ENCODE data around the gene CNPY1. TPM values are rescaled to one million over a fixed set of nuclear protein-coding genes. Genes with fewer than 3 reads are reported as not detected.

CNPY1 gene
- total RNA-seq, 1 experiment from 2014 or later: not detected

GRCh38 chr7:155466142-155466813 lies 80.1 kb downstream of the CNPY1 start:
- Histone ChIP-seq H3K4me3 (ENCODE audit: low read depth in 2 of 2, low read length in 2 of 2) (no peak overlapping the region), H3K27me3 (ENCODE audit: control insufficient read depth, insufficient read depth, low read length) (peaks cover 4% of the 10 kb centered on the region; the same call in 1 of the 2 replicates), H3K27ac (ENCODE audit: low read length) (no peak overlapping the region), H3K36me3 (ENCODE audit: control insufficient read depth, insufficient read depth, low read length) (no peaks in the 10 kb centered on the region), H3K9me3 (ENCODE audit: control insufficient read depth, insufficient read depth, low read depth, low read length) (no peaks in the 10 kb centered on the region), H3K4me1 (ENCODE audit: control insufficient read depth, insufficient read depth, low read length) (no peaks in the 10 kb centered on the region; the same call in 1 of the 2 replicates)
- intact Hi-C loops (cut with micrococcal nuclease; ENCODE audit: unreplicated experiment): no loop called here
- no peak for DNase-seq (ENCODE audit: low read depth, low spot score)
- ChIA-PET POLR2A (no interaction called here), CTCF (no interaction called here)
- in situ Hi-C loops (cut with HindIII; ENCODE audit: low pct_unique_long_range_greater_than_20kb, low sequenced_read_pairs): no loop called here
- TF ChIP-seq REST (IDR thresholded peaks at IDR 0.05; ENCODE audit: insufficient read depth in 1 of 2, low read depth in 2 of 2, low read length in 1 of 2): no peak
- no peak for TF ChIP-seq POLR2AphosphoS5 (IDR thresholded peaks at IDR 0.05; ENCODE audit: low read depth, low read length)
- TF ChIP-seq TCF7L2 (IDR thresholded peaks at IDR 0.05; ENCODE audit: low read depth, low read length): no peak
- no TSS peak for BruUV-seq (replicated peaks)
- no peak for ATAC-seq

- Histone ChIP-seq H3K4me3 (ENCODE audit: low read depth in 2 of 2, low read length in 2 of 2) (no peak overlapping the region), H3K27me3 (ENCODE audit: control insufficient read depth, insufficient read depth, low read length) (peaks cover 4% of the 10 kb centered on the region; the same call in 1 of the 2 replicates), H3K9me3 (ENCODE audit: control insufficient read depth, insufficient read depth, low read depth, low read length) (no peaks in the 10 kb centered on the region), H3K36me3 (ENCODE audit: control insufficient read depth, insufficient read depth, low read length) (no peaks in the 10 kb centered on the region), H3K4me1 (ENCODE audit: control insufficient read depth, insufficient read depth, low read length) (no peaks in the 10 kb centered on the region; the same call in 1 of the 2 replicates), H3K27ac (ENCODE audit: low read length) (no peak overlapping the region)
- TF ChIP-seq SIN3A (IDR thresholded peaks at IDR 0.05; ENCODE audit: borderline replicate concordance, insufficient read depth, low read depth, low read length): no peak
- POLR2A ChIA-PET: no interaction called here
- ATAC-seq: no peak
- DNase-seq (ENCODE audit: low read depth, low spot score): no peak
- in situ Hi-C loops (cut with HindIII; ENCODE audit: low pct_unique_long_range_greater_than_20kb, low sequenced_read_pairs) (no loop called here), intact Hi-C loops (cut with micrococcal nuclease; ENCODE audit: unreplicated experiment) (no loop called here)
- CTCF ChIA-PET: no interaction called here
- no TSS peak for BruUV-seq (replicated peaks)
These were observed 80.6 kb downstream of the CNPY1 start for GRCh38 chr7:155465761-155466141.

- TF ChIP-seq TCF7L2 (IDR thresholded peaks at IDR 0.05; ENCODE audit: low read depth, low read length) (no peak), REST (IDR thresholded peaks at IDR 0.05; ENCODE audit: insufficient read depth in 1 of 2, low read depth in 2 of 2, low read length in 1 of 2) (no peak), SIN3A (IDR thresholded peaks at IDR 0.05; ENCODE audit: borderline replicate concordance, insufficient read depth, low read depth, low read length) (no peak), POLR2AphosphoS5 (IDR thresholded peaks at IDR 0.05; ENCODE audit: low read depth, low read length) (no peak), CTCF (IDR thresholded peaks at IDR 0.05) (no peak)
- BruUV-seq (replicated peaks): no TSS peak
- H3K36me3 ChIP-seq (ENCODE audit: control insufficient read depth, insufficient read depth, low read length): no peaks in the 10 kb centered on the region
- H3K4me3 ChIP-seq (ENCODE audit: low read depth in 2 of 2, low read length in 2 of 2): no peak overlapping the region
- DNase-seq (ENCODE audit: low read depth, low spot score) (no peak), ATAC-seq (no peak)
- no peak overlapping the region for H3K27ac ChIP-seq (ENCODE audit: low read length)
- in situ Hi-C loops (cut with HindIII; ENCODE audit: low pct_unique_long_range_greater_than_20kb, low sequenced_read_pairs) (no loop called here), intact Hi-C loops (cut with micrococcal nuclease; ENCODE audit: unreplicated experiment) (no loop called here)
- ChIA-PET CTCF (no interaction called here), POLR2A (no interaction called here)
- H3K4me1 ChIP-seq (ENCODE audit: control insufficient read depth, insufficient read depth, low read length): no peaks in the 10 kb centered on the region; the same call in 1 of the 2 replicates
- no peaks in the 10 kb centered on the region for H3K9me3 ChIP-seq (ENCODE audit: control insufficient read depth, insufficient read depth, low read depth, low read length)
- peaks cover 4% of the 10 kb centered on the region; the same call in 1 of the 2 replicates for H3K27me3 ChIP-seq (ENCODE audit: control insufficient read depth, insufficient read depth, low read length)
These were observed 81.2 kb downstream of the CNPY1 start for GRCh38 chr7:155464948-155465739.

Measured in Panc1 (cell line).